HG02840 (cell line): ENCODE measurements around the gene CNOT6.
A peak's percentile ranks its signal among the peaks of the same experiment; 100 is the strongest.
"Not testable (repeated sequence)": the region's sequence is repeated elsewhere in the genome, so short reads cannot be mapped to it uniquely, and the experiment has no call there.

Experiments used
- ATAC-seq: cut with Tn5 transposase; IDR thresholded peaks from one replicate; pipeline ENCODE4 v1.9.1; 2021; ENCODE audit warnings: mild to moderate bottlenecking, moderate library complexity, moderate number of reproducible peaks; ENCODE audit not compliant: unreplicated experiment, low FRiP score

Gene CNOT6

DNA sequence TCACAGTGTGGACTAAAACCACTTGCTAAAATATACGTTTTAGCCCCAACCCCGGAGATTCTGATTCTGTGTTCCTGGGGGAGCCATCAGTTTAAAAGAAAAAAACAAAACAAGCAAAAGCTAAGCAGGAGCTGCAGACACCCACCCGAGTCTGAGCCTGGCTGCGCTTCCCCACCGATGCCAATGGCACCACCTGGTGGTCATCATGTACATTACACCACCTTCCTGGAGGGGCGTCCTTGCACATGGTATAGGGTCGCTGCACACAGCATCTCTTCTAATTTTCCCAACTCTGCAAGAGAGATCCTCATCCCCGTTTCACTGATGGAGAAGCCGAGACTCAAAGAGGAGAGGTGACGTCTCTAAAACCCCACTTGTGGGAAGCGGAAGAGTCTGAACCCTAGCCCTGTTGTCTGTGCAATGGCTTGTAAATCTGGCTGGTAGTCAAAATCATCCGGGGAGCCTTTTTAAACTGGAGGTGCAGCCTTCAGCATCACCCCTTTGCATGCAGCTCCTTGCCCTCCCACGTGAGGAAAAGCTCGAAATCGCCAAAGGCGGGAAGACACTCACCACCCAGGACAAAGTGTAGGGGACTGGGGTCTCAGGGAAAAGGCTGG, 23.1 kb upstream of the CNOT6 start:
- no peak for ATAC-seq

DNA sequence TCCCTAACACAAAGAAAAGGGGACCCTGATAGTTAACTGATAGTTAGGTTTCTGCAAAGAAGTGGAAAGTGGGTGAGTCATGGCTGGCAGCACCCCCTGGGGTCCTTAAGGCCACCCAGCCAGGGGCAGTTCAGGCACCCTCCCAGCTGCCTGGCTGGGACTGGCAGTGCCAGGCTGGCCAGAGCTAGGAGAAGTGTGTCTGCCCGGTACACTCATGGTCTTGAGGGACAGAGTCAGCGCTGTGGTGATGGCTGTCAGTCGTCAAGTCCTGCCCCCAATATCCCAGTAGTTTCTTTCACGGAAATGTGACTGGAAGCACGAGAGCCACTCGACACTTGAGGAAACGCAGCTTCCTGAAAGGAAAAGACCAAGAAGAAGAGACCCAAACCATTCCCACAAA, 22.3 kb upstream of the CNOT6 start:
- no peak for ATAC-seq

GRCh38 chr5:180472269-180472668, 21.9 kb upstream of the CNOT6 start:
- no peak for ATAC-seq

GRCh38 chr5:180473386-180473785, 20.8 kb upstream of the CNOT6 start:
- not testable (repeated sequence) for ATAC-seq

GRCh38 chr5:180474569-180474968, 19.6 kb upstream of the CNOT6 start:
- ATAC-seq, result no peak

DNA sequence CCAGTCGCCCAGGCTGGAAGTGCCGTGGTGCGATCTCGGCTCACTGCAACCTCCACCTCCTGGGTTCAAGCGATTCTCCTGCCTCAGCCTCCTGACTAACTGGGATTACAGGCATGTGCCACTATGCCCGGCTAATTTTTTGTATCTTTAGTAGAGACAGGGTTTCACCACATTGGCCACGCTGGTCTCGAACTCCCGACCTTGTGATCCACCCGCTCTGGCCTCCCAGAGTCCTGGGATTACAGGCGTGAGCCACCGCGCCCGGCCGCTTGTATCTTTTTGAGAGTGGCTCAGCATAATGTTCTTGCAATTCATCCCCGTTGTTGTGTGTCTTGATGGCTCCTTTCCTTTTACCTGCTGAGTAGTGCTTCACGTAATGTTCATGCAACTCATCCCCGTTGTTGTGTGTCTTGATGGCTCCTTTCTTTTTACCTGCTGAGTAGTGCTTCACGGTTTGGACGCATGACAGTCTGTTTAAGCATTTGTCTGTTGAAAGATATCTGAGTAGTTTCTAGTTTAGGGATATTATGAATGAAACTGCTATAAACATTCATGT, 18.1 kb upstream of the CNOT6 start:
- ATAC-seq, result not testable (repeated sequence)

DNA sequence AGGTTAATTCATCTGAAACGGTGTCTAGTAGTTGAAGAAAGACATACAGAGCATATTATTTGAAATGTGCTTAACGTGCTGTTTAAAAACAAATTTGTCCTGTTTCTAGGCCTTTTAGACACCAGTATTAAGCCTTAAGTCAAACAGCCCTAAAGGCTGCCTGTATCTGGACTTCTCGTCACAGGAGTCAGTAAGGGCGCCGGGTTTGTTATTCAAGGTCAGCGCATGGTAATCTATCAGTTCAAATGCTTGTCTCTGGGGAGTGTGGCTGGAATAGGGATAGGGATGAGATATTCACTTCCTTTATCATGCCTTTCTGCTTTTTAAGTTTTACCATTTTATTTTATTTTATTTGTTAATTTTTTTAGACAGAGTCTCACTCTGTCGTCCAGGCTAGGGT, 9.4 kb upstream of the CNOT6 start:
- no peak for ATAC-seq

GRCh38 chr5:180486636-180487149, 7.5 kb upstream of the CNOT6 start:
- ATAC-seq, result no peak

- no peak for ATAC-seq
These were observed 6.6 kb upstream of the CNOT6 start for GRCh38 chr5:180487556-180487955.

GRCh38 chr5:180491496-180491895, 2.7 kb upstream of the CNOT6 start:
- ATAC-seq, result no peak

GRCh38 chr5:180492226-180492903, 1.8 kb upstream of the CNOT6 start:
- ATAC-seq, result no peak

GRCh38 chr5:180494510-180495181, 467 bp downstream of the CNOT6 start:
- peak; percentile 42 for ATAC-seq

DNA sequence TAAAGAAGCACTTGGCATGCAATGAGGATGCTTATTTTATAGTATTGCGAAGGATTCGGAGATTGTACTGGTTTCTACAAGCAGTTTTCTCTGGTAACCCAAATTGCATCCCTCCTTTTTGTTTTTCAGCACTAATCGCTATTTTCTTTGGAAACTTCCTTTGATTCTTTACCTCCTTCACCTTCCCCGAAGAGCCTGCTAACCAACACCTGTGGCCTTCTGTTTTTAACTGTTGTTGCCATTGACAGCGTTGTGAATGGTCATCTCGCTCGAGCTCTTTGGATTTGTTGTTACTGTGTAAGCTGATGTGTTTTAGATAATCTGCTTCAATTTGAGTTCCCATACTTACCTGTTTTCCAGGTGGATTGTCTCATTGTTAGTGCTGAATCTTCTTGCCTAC, 1.1 kb downstream of the CNOT6 start:
- ATAC-seq, result no peak

DNA sequence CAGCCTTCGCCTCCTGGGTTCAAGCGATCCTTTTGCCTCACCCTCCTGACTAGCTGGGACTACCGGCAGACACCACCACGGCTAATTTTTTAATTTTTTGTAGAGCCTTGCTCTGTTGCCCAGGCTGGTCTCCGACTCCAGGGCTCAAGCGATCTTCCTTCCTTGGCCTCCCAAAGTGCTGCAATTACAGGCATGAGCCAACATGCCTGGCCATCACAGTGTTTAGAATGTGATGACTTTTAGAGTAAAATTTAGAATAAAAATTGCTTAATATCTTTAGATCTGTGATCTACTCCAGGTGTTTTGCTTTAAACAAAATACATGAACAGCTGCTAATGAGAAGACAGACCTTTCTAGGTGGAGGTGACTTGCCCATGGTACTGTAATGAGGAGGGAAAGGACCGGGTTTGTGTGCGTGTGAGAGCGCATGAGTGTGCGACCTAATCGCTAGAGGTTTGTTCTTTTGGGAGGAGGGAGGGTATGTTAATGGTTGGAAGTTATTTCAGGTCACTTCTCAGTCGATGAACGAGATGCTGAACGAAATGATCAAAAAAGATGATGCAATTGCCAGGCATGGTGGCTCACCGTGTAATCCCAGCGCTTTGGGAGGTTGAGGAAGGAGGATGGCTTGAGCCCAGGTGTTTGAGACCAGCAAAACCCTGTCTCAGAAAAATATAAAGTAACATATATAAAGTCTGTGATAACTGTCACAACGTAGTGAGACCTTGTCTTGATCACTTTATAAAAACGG, 2.0 kb downstream of the CNOT6 start:
- no peak for ATAC-seq

GRCh38 chr5:180496806-180497205, 2.6 kb downstream of the CNOT6 start:
- not testable (repeated sequence) for ATAC-seq

GRCh38 chr5:180497865-180498264, 3.7 kb downstream of the CNOT6 start:
- not testable (repeated sequence) for ATAC-seq

- ATAC-seq, result no peak
These were observed 4.2 kb downstream of the CNOT6 start for GRCh38 chr5:180498378-180498777.

DNA sequence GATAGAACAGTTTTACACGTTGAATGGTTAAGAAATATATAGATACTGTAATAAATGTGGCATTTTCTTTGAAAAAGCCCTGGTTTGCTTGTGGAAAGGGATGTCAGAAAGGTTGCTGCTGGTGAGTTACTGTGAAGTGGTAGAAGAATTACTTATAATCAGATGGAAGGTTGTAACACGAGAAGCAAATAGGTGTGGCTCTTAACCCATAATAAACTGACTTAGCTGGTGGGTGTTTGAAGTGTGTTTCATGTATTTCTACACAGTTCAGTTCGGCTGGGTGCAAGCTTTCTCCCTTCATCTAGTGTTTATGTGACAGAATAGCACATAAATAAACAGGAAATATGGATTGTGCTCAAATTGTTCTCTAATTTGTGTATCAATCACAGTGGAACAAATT, 5.5 kb downstream of the CNOT6 start:
- ATAC-seq, result no peak

GRCh38 chr5:180500300-180500699, 6.1 kb downstream of the CNOT6 start:
- ATAC-seq, result not testable (repeated sequence)

- ATAC-seq, result no peak
These were observed 13.5 kb downstream of the CNOT6 start for GRCh38 chr5:180507661-180508060.

GRCh38 chr5:180515294-180515693, 21.1 kb downstream of the CNOT6 start:
- ATAC-seq, result no peak
